ENCODE results near the gene VWA8. TPM values are rescaled to one million over a fixed set of nuclear protein-coding genes. Genes with fewer than 3 reads are reported as not detected.

Gene VWA8
- total RNA-seq = 10 to 100 TPM; 15.1 to 23.6 TPM

GRCh38 chr13:41960637-41961465 is at the start of gene VWA8:
VWA8 (minus strand) TSS chr13:41961109; CDS start chr13:41961015, 94 bp downstream.

Small RNA genes lying within 50 kb of the gene (small RNA-seq; reads per million reads assigned to genes)
- gene RN7SL515P (0 reads per million in 2 donors), gene RNU6-74P (0 reads per million in 2 donors), gene RPS28P8 (0 reads per million in 2 donors)

Other genes starting within 250 kb of the VWA8 start
- 10 to 100 TPM in 1 of 2 donors, 1 to 10 TPM in 1; 5.2 to 10.3 TPM for gene DGKH, start 87.5 kb upstream of the VWA8 start, total RNA-seq